B cell (primary cell): Measurements from ENCODE around the gene TIFAB. TPM values are rescaled to one million over a fixed set of nuclear protein-coding genes. Genes with fewer than 3 reads are reported as not detected.

Experiments
- ATAC-seq: fragments of 200-7000 bp; cut with Tn5 transposase; one replicate; pipeline ENCODE4 v1.10.0; 2021; ENCODE audit warnings: low read depth, mild to moderate bottlenecking, moderate number of reproducible peaks, moderate library complexity
- CTCF ChIA-PET: fragments of 350-600 bp; sonication (Branson Sonifier 250); formaldehyde crosslinking; loops from one replicate; lab custom pipeline; 2021; ENCODE audit warnings: antibody characterized with exemption, inconsistent platforms; lab: Charles Lee
- POLR2A ChIA-PET: fragments of 350-600 bp; sonication (Branson Sonifier 250); formaldehyde crosslinking; loops from one replicate; lab custom pipeline; 2021; ENCODE audit warnings: antibody characterized with exemption; lab: Charles Lee
- DNase-seq: peaks from one replicate; pipeline ENCODE4 v3.0.0; 2013
- H2AFZ ChIP-seq: 2 replicates; pipeline ENCODE4 v1.6.1; 2012; ENCODE audit warnings: mild to moderate bottlenecking, low read depth, low read length; ENCODE audit not compliant: insufficient read depth, poor library complexity, severe bottlenecking
- H3K27ac ChIP-seq, 2 donors: 1 replicate in 1 of 2; 2 replicates in 1 of 2; pipeline ENCODE4 v1.5.1; 2012 to 2013; ENCODE audit warnings: low read length in 2 of 2, mild to moderate bottlenecking in 2 of 2, moderate library complexity in 1 of 2
- H3K27me3 ChIP-seq, 4 experiments: fragments of 200-600 bp in 1 of 4; sonication (generic) in 1 of 4; replicated peaks in 1 of 4; 1 replicate in 2 of 4; 2 replicates in 2 of 4; pipeline versions ENCODE4 v1.6.1 to v1.7.0; 2013 to 2016; ENCODE audit warnings: low read length in 3 of 4, mild to moderate bottlenecking in 2 of 4, mixed read lengths in 1 of 4, moderate library complexity in 1 of 4; ENCODE audit not compliant: insufficient read depth in 4 of 4, control insufficient read depth in 3 of 4; ENCODE audit errors: control extremely low read depth in 1 of 4
- H3K36me3 ChIP-seq, 2 experiments: replicated peaks in 1 of 2; 1 replicate in 1 of 2; 2 replicates in 1 of 2; pipeline versions ENCODE4 v1.6.1 to v1.7.1; 2013; ENCODE audit warnings: low read length in 1 of 2; ENCODE audit not compliant: insufficient read depth in 2 of 2, control insufficient read depth in 1 of 2; ENCODE audit errors: control extremely low read depth in 1 of 2, extremely low read depth in 1 of 2
- H3K4me1 ChIP-seq, 2 donors: fragments of 200-600 bp in 1 of 2; sonication (generic) in 1 of 2; 1 replicate in 1 of 2; 2 replicates in 1 of 2; pipeline versions ENCODE4 v1.5.1 to v1.6.1; 2013 to 2017; ENCODE audit warnings: low read length in 2 of 2; ENCODE audit not compliant: control insufficient read depth in 2 of 2, insufficient read depth in 2 of 2
- H3K4me2 ChIP-seq: replicated peaks from 2 replicates; pipeline ENCODE3; 2012; ENCODE audit warnings: mild to moderate bottlenecking, low read depth, low read length; ENCODE audit not compliant: poor library complexity, severe bottlenecking
- H3K4me3 ChIP-seq, 5 experiments: fragments of 200-600 bp in 1 of 5; sonication (generic) in 1 of 5; 1 replicate in 3 of 5; 2 replicates in 2 of 5; pipeline versions ENCODE4 v1.5.1 to v1.7.0; 2011 to 2016; ENCODE audit warnings: low read length in 4 of 5, mild to moderate bottlenecking in 4 of 5, low read depth in 2 of 5, control low read depth in 1 of 5, moderate library complexity in 1 of 5; ENCODE audit not compliant: insufficient read depth in 1 of 5; ENCODE audit errors: control extremely low read depth in 1 of 5, extremely low read depth in 1 of 5
- H3K79me2 ChIP-seq: fragments of 200-600 bp; sonication (generic); one replicate; pipeline ENCODE4 v1.6.0; 2016; ENCODE audit warnings: low read length; ENCODE audit not compliant: control insufficient read depth, insufficient read depth
- H3K9ac ChIP-seq: fragments of 200-600 bp; sonication (generic); 2 replicates; pipeline ENCODE4 v1.6.1; 2017; ENCODE audit warnings: mild to moderate bottlenecking, low read length, moderate library complexity
- H3K9me3 ChIP-seq, 3 donors: one replicate each; pipeline versions ENCODE4 v1.6.1 to v1.7.1; 2013; ENCODE audit warnings: low read length in 2 of 3; ENCODE audit not compliant: control insufficient read depth in 2 of 3, insufficient read depth in 1 of 3; ENCODE audit errors: control extremely low read depth in 1 of 3
- H4K20me1 ChIP-seq: 2 replicates; pipeline ENCODE4 v1.6.0; 2012; ENCODE audit warnings: mild to moderate bottlenecking, low read length; ENCODE audit not compliant: insufficient read depth, control insufficient read depth, poor library complexity, severe bottlenecking
- H3K27ac Mint-ChIP-seq: one replicate; pipeline ENCODE4 v1.8.0; 2021; ENCODE audit warnings: mixed read lengths
- H3K27me3 Mint-ChIP-seq: one replicate; pipeline ENCODE4 v1.8.0; 2021; ENCODE audit warnings: mixed read lengths
- H3K4me1 Mint-ChIP-seq: one replicate; pipeline ENCODE4 v1.8.0; 2021; ENCODE audit warnings: mixed read lengths
- H3K4me3 Mint-ChIP-seq: one replicate; pipeline ENCODE4 v1.8.0; 2021; ENCODE audit warnings: mixed read lengths
- H3K9me3 Mint-ChIP-seq: one replicate; pipeline ENCODE4 v1.8.0; 2022; ENCODE audit warnings: mixed read lengths; ENCODE audit not compliant: insufficient read depth
- CTCF ChIP-seq: fragments of 200-600 bp; IDR thresholded peaks from one replicate; pipeline ENCODE4 v1.8.0; 2022; ENCODE audit warnings: antibody characterized with exemption, mild to moderate bottlenecking
- EZH2 ChIP-seq: IDR thresholded peaks from 2 replicates; pipeline ENCODE4 v1.6.1; 2012; ENCODE audit warnings: borderline replicate concordance, low read depth, mild to moderate bottlenecking, moderate library complexity, low read length; ENCODE audit not compliant: insufficient read depth, poor library complexity, severe bottlenecking
- WGBS: methylation state at CpG from one replicate; pipeline ENCODE4 v1.1.5; 2013; ENCODE audit warnings: missing lambda C conversion rate; ENCODE audit not compliant: insufficient coverage; 5-methylcytosine and 5-hydroxymethylcytosine counted together
- intact Hi-C: fragments of 100-400 bp; cut with micrococcal nuclease; formaldehyde crosslinking; loops from one replicate; pipeline ENCODE4 v1.10.0; 2022
- polyA plus RNA-seq: library from polyadenylated mRNA; depleted of rRNA; stranded (reverse); fragments of >200 nt; gene quantifications from 2 replicates; pipeline ENCODE4 v1.2.3, GENCODE V29; 2012
- total RNA-seq, 2 donors: library from RNA; stranded (reverse); fragments of 120-200 nt in 1 of 2; gene quantifications; 1 replicate in 1 of 2; 2 replicates in 1 of 2; pipeline versions ENCODE4 v1.2.3 to v1.2.4, GENCODE V29; 2013 to 2022

TIFAB gene
- total and polyA plus RNA-seq, 2 donors (not counting 1 experiment from before 2014, with no cell fraction given) = not detected

- 56% methylated on average over 5 of the region's 5 CpGs for WGBS
- Mint-ChIP-seq H3K27ac (no peak overlapping the region), H3K4me1 (peaks cover 3% of the 10 kb centered on the region), H3K9me3 (no peaks in the 10 kb centered on the region), H3K27me3 (peaks cover 40% of the 10 kb centered on the region), H3K4me3 (no peak overlapping the region)
- DNase-seq (no peak), ATAC-seq (no peak)
- ChIA-PET CTCF (interaction anchor here (1.2 to 2.9 kb wide), 3 partner anchors 11 to 107 kb away, joined by 4 to 11 read pairs (median 5); no protein-coding TSS in a partner anchor), POLR2A (no interaction called here)
- Histone ChIP-seq H2AFZ (no peak overlapping the region), H3K4me2 (no peak overlapping the region), H4K20me1 (no peaks in the 10 kb centered on the region), H3K79me2 (no peaks in the 10 kb centered on the region), H3K9ac (no peak overlapping the region), H3K9me3 (peaks cover 0 to 4% (median 0%) of the 10 kb centered on the region in 3 donors), H3K27me3 (peaks cover 0 to 6% (median 2%) of the 10 kb centered on the region in 4 experiments), H3K27ac (no peak overlapping the region), H3K4me1 (no peaks in the 10 kb centered on the region), H3K4me3 (no peak overlapping the region), H3K36me3 (no peaks in the 10 kb centered on the region)
- no peak for TF ChIP-seq CTCF
- TF ChIP-seq EZH2 = no peak
- intact Hi-C loops = no loop called here
Observed at GRCh38 chr5:135458921-135459331, 6.8 kb upstream of the TIFAB start.

DNA sequence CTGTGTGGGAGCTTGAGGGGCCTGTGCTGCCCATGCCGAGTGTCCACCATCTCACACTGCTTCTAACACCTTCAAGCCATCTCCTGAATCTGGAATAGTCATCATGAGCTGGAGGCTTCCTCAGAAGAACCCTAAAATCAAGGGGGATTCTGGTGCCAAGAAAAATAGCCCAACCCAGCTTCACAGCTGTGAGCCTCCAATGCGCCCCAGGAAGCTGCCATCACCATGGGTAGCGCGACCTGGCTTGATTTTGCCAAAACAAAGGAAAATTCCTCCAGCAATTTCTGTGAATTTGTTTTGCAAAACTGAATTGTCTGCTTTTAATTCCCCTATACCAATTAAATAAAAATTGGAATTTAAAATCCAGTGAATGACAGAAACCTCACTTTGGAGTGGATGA is 6.2 kb upstream of the TIFAB start:
- WGBS = 100% methylated on average over 1 of the region's 4 CpGs
- Histone ChIP-seq H3K4me1 (no peaks in the 10 kb centered on the region), H3K4me2 (no peak overlapping the region), H3K27me3 (peaks cover 0 to 6% (median 2%) of the 10 kb centered on the region in 4 experiments), H3K27ac (no peak overlapping the region), H4K20me1 (no peaks in the 10 kb centered on the region), H3K4me3 (no peak overlapping the region), H3K9ac (no peak overlapping the region), H3K9me3 (peaks cover 0 to 4% (median 0%) of the 10 kb centered on the region in 3 donors), H3K79me2 (no peaks in the 10 kb centered on the region), H2AFZ (no peak overlapping the region), H3K36me3 (no peaks in the 10 kb centered on the region)
- H3K27me3 Mint-ChIP-seq = peaks cover 34% of the 10 kb centered on the region
- TF ChIP-seq CTCF = no peak
- TF ChIP-seq EZH2 = no peak
- DNase-seq (no peak), ATAC-seq (no peak)
- intact Hi-C loops = no loop called here
- no peaks in the 10 kb centered on the region for H3K9me3 Mint-ChIP-seq
- H3K4me1 Mint-ChIP-seq = peaks cover 3% of the 10 kb centered on the region
- ChIA-PET POLR2A (no interaction called here), CTCF (interaction anchor here (0.7 to 2.9 kb wide), 8 partner anchors 11 to 108 kb away, joined by 3 to 11 read pairs (median 6); partner anchors contain the start of gene DCANP1)
- no peak overlapping the region for H3K4me3 Mint-ChIP-seq
- no peak overlapping the region for H3K27ac Mint-ChIP-seq
